Body of pancreas (tissue), 4 donors: Measurements from ENCODE around the gene MT1HL1.

ENCODE experiments used
- POLR2A ChIP-seq, 3 donors: fragments of 450-650 bp; IDR thresholded peaks; one replicate each; pipeline ENCODE4 v1.6.1; 2016; ENCODE audit warnings: antibody characterized with exemption in 3 of 3, mild to moderate bottlenecking in 2 of 3
- TF ChIP-seq, protein P1 (sequence below), 7 experiments: fragments of 450-650 bp in 4 of 7; fragments of 200-600 bp in 3 of 7; sonication (generic) in 3 of 7; IDR thresholded peaks; one replicate each; pipeline ENCODE4 v1.5.1; 2016 to 2019; ENCODE audit warnings: antibody characterized with exemption in 7 of 7

DNA sequence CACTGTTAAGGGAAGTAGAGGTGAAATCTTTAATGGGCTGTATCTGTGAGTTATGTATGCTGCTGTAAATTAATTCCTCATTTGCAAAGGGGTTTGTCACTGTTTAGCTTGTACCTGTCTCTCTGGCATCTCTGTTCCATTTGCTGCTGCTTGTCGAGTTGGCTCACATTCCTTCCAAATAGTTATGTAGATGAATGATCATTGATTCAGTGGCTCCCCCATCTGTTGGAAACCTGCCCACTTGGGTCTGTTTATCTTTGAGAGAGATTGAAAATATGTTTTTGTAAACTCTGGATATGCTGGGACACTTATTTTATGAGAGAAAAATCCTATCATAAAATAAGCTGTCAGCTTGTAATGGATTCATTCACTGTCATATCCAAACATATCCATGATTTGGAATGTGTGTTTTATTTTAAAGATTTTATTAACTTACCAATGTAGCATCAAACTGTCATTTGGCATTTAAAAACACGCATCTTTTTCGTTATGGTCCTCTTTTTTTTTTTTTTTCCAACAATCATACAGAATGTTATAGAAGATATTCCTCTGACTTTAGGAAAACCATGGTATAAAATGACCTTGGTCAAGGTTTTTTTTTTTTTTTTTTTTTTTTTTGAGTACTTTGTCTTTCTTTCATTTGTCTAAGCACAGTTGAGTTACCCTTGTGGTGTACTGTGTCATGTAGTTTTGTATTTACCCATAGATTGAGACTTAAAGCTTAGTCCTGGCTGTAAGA lies 41.2 kb upstream of the MT1HL1 start:
- TF ChIP-seq, protein P1, sequence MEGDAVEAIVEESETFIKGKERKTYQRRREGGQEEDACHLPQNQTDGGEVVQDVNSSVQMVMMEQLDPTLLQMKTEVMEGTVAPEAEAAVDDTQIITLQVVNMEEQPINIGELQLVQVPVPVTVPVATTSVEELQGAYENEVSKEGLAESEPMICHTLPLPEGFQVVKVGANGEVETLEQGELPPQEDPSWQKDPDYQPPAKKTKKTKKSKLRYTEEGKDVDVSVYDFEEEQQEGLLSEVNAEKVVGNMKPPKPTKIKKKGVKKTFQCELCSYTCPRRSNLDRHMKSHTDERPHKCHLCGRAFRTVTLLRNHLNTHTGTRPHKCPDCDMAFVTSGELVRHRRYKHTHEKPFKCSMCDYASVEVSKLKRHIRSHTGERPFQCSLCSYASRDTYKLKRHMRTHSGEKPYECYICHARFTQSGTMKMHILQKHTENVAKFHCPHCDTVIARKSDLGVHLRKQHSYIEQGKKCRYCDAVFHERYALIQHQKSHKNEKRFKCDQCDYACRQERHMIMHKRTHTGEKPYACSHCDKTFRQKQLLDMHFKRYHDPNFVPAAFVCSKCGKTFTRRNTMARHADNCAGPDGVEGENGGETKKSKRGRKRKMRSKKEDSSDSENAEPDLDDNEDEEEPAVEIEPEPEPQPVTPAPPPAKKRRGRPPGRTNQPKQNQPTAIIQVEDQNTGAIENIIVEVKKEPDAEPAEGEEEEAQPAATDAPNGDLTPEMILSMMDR (IDR thresholded peaks at IDR 0.05): no peak
- no peak for TF ChIP-seq POLR2A (IDR thresholded peaks at IDR 0.05)
